Measurements from ENCODE around the gene HERC6. TPM values are rescaled to one million over a fixed set of nuclear protein-coding genes. Genes with fewer than 3 reads are reported as not detected.
"Not testable (repeated sequence)": the region's sequence is repeated elsewhere in the genome, so short reads cannot be mapped to it uniquely, and the experiment has no call there.

The HERC6 gene
- polyA plus RNA-seq, 3 donors from 2014 or later = 5.8 to 14.8 (median 13.8) TPM

- DNase-seq = no peak
- Mint-ChIP-seq H3K9me3 (peaks cover 6 to 24% (median 9%) of the 10 kb centered on the region in 6 donors), H3K27me3 (ENCODE audit: low read depth in 3 of 3) (peaks cover 0 to 2% (median 2%) of the 10 kb centered on the region in 3 donors), H3K4me3 (no peak overlapping the region), H3K4me1 (no peaks in the 10 kb centered on the region), H3K27ac (no peak overlapping the region), H3K36me3 (peaks cover 0 to 10% (median 6%) of the 10 kb centered on the region in 3 donors)
Measured at GRCh38 chr4:88360256-88360655, 18.4 kb upstream of the HERC6 start.

GRCh38 chr4:88360791-88361190 is 17.9 kb upstream of the HERC6 start:
- no peak overlapping the region for H3K27ac Mint-ChIP-seq
- H3K9me3 Mint-ChIP-seq = peaks cover 6 to 24% (median 9%) of the 10 kb centered on the region in 6 donors
- DNase-seq = no peak
- H3K4me3 Mint-ChIP-seq = no peak overlapping the region
- H3K27me3 Mint-ChIP-seq (ENCODE audit: low read depth in 3 of 3) = peaks cover 0 to 2% (median 2%) of the 10 kb centered on the region in 3 donors
- H3K4me1 Mint-ChIP-seq = no peaks in the 10 kb centered on the region
- peaks cover 0 to 10% (median 6%) of the 10 kb centered on the region in 3 donors for H3K36me3 Mint-ChIP-seq

GRCh38 chr4:88361217-88361773 is 17.4 kb upstream of the HERC6 start:
- H3K27me3 Mint-ChIP-seq (ENCODE audit: low read depth in 3 of 3) = not testable (repeated sequence)

GRCh38 chr4:88366460-88366859 is 12.2 kb upstream of the HERC6 start:
- peaks cover under 1 to 24% (median 7%) of the 10 kb centered on the region in 6 donors for H3K9me3 Mint-ChIP-seq
- H3K36me3 Mint-ChIP-seq = peaks cover 0 to 6% (median 6%) of the 10 kb centered on the region in 3 donors
- no peak overlapping the region for H3K4me3 Mint-ChIP-seq
- H3K27me3 Mint-ChIP-seq (ENCODE audit: low read depth in 3 of 3) = peaks cover 2 to 5% (median 4%) of the 10 kb centered on the region in 3 donors
- no peak overlapping the region for H3K27ac Mint-ChIP-seq
- H3K4me1 Mint-ChIP-seq = no peaks in the 10 kb centered on the region
- DNase-seq = no peak

More at GRCh38 chr4:88361217-88361773, 17.4 kb upstream of the HERC6 start:
- Mint-ChIP-seq H3K36me3 (peaks cover 0 to 10% (median 6%) of the 10 kb centered on the region in 3 donors), H3K9me3 (peaks cover 6 to 24% (median 9%) of the 10 kb centered on the region in 6 donors)
- DNase-seq, H3K27ac Mint-ChIP-seq, H3K4me1 Mint-ChIP-seq, H3K4me3 Mint-ChIP-seq: not testable (repeated sequence)

GRCh38 chr4:88367826-88368225 is 10.8 kb upstream of the HERC6 start:
- H3K36me3 Mint-ChIP-seq = peaks cover 0 to 6% (median 2%) of the 10 kb centered on the region in 3 donors
- peaks cover 0 to 5% (median 2%) of the 10 kb centered on the region in 3 donors for H3K27me3 Mint-ChIP-seq (ENCODE audit: low read depth in 3 of 3)
- H3K4me1 Mint-ChIP-seq = no peaks in the 10 kb centered on the region
- peaks cover 0 to 13% (median 7%) of the 10 kb centered on the region in 6 donors for H3K9me3 Mint-ChIP-seq
- H3K4me3 Mint-ChIP-seq = no peak overlapping the region
- DNase-seq = no peak
- H3K27ac Mint-ChIP-seq = no peak overlapping the region

GRCh38 chr4:88369180-88369812 is 9.4 kb upstream of the HERC6 start:
- not testable (repeated sequence) for H3K4me1 Mint-ChIP-seq; H3K27ac Mint-ChIP-seq; H3K9me3 Mint-ChIP-seq; H3K36me3 Mint-ChIP-seq; H3K27me3 Mint-ChIP-seq (ENCODE audit: low read depth in 3 of 3); H3K4me3 Mint-ChIP-seq
- peak in 1 of 3 donors; percentile 12 for DNase-seq

- H3K4me3 Mint-ChIP-seq = peak overlapping the region in 1 of 5 donors; percentile 44
- peak overlapping the region; percentile 27 to 91 (median 71) for H3K27ac Mint-ChIP-seq
- H3K27me3 Mint-ChIP-seq (ENCODE audit: low read depth in 3 of 3) = peaks cover 0 to 7% (median 6%) of the 10 kb centered on the region in 3 donors
- no peak for DNase-seq
- no peaks in the 10 kb centered on the region for H3K9me3 Mint-ChIP-seq
- H3K4me1 Mint-ChIP-seq = peaks cover 34 to 47% of the 10 kb centered on the region in 2 donors
- H3K36me3 Mint-ChIP-seq = peaks cover 0 to 12% (median 0%) of the 10 kb centered on the region in 3 donors
Measured at GRCh38 chr4:88381123-88381522, 2.5 kb downstream of the HERC6 start.

- peak overlapping the region; percentile 56 to 91 (median 82) for H3K27ac Mint-ChIP-seq
- peaks cover 33 to 44% of the 10 kb centered on the region in 2 donors for H3K4me1 Mint-ChIP-seq
- peaks cover 0 to 7% (median 3%) of the 10 kb centered on the region in 3 donors for H3K27me3 Mint-ChIP-seq (ENCODE audit: low read depth in 3 of 3)
- peak overlapping the region in 2 of 5 donors; percentile 23 to 37 for H3K4me3 Mint-ChIP-seq
- DNase-seq = peak; percentile 28 to 46 (median 35)
- H3K9me3 Mint-ChIP-seq = no peaks in the 10 kb centered on the region
- H3K36me3 Mint-ChIP-seq = peaks cover 6 to 19% (median 7%) of the 10 kb centered on the region in 3 donors
Measured at GRCh38 chr4:88382621-88383020, 4.0 kb downstream of the HERC6 start.

GRCh38 chr4:88390128-88390527 is 11.5 kb downstream of the HERC6 start:
- Mint-ChIP-seq H3K27ac (peak overlapping the region in 2 of 6 donors; percentile 39 to 68), H3K4me3 (no peak overlapping the region), H3K4me1 (no peaks in the 10 kb centered on the region), H3K36me3 (peaks cover 34 to 50% (median 45%) of the 10 kb centered on the region in 3 donors), H3K9me3 (no peaks in the 10 kb centered on the region), H3K27me3 (ENCODE audit: low read depth in 3 of 3) (peaks cover 0 to 2% (median 2%) of the 10 kb centered on the region in 3 donors)
- no peak for DNase-seq

- peaks cover 32 to 52% (median 46%) of the 10 kb centered on the region in 3 donors for H3K36me3 Mint-ChIP-seq
- no peak for DNase-seq
- H3K4me1 Mint-ChIP-seq = no peaks in the 10 kb centered on the region
- H3K4me3 Mint-ChIP-seq = no peak overlapping the region
- H3K9me3 Mint-ChIP-seq = no peaks in the 10 kb centered on the region
- H3K27me3 Mint-ChIP-seq (ENCODE audit: low read depth in 3 of 3) = peaks cover 0 to 2% (median 2%) of the 10 kb centered on the region in 3 donors
- no peak overlapping the region for H3K27ac Mint-ChIP-seq
Measured at GRCh38 chr4:88391703-88392102, 13.1 kb downstream of the HERC6 start.

- no peaks in the 10 kb centered on the region for H3K4me1 Mint-ChIP-seq
- peaks cover 0 to 3% (median 2%) of the 10 kb centered on the region in 3 donors for H3K27me3 Mint-ChIP-seq (ENCODE audit: low read depth in 3 of 3)
- H3K9me3 Mint-ChIP-seq = no peaks in the 10 kb centered on the region
- no peak for DNase-seq
- no peak overlapping the region for H3K27ac Mint-ChIP-seq
- no peak overlapping the region for H3K4me3 Mint-ChIP-seq
- H3K36me3 Mint-ChIP-seq = peaks cover 18 to 48% (median 33%) of the 10 kb centered on the region in 3 donors
Measured at GRCh38 chr4:88396681-88397080, 18.0 kb downstream of the HERC6 start.

- Mint-ChIP-seq H3K9me3 (no peaks in the 10 kb centered on the region), H3K27me3 (ENCODE audit: low read depth in 3 of 3) (peaks cover 0 to 3% (median 0%) of the 10 kb centered on the region in 3 donors), H3K27ac (no peak overlapping the region), H3K4me1 (no peaks in the 10 kb centered on the region), H3K36me3 (peaks cover 14 to 38% (median 24%) of the 10 kb centered on the region in 3 donors), H3K4me3 (no peak overlapping the region)
- DNase-seq = no peak
Measured at GRCh38 chr4:88398381-88398780, 19.7 kb downstream of the HERC6 start.

- Mint-ChIP-seq H3K4me3 (no peak overlapping the region), H3K9me3 (no peaks in the 10 kb centered on the region), H3K27me3 (ENCODE audit: low read depth in 3 of 3) (no peaks in the 10 kb centered on the region), H3K4me1 (no peaks in the 10 kb centered on the region), H3K27ac (no peak overlapping the region), H3K36me3 (peaks cover 37 to 63% (median 46%) of the 10 kb centered on the region in 3 donors)
- no peak for DNase-seq
Measured at GRCh38 chr4:88409206-88409605, 30.6 kb downstream of the HERC6 start.

- no peak for DNase-seq
- Mint-ChIP-seq H3K36me3 (peaks cover 40 to 61% (median 45%) of the 10 kb centered on the region in 3 donors), H3K4me1 (no peaks in the 10 kb centered on the region), H3K27me3 (ENCODE audit: low read depth in 3 of 3) (no peaks in the 10 kb centered on the region), H3K9me3 (no peaks in the 10 kb centered on the region), H3K4me3 (no peak overlapping the region), H3K27ac (no peak overlapping the region)
Measured at GRCh38 chr4:88409789-88410188, 31.1 kb downstream of the HERC6 start.

Measured in immature natural killer cell (primary cell).